ENCODE measurements around the gene REPIN1.

DNA sequence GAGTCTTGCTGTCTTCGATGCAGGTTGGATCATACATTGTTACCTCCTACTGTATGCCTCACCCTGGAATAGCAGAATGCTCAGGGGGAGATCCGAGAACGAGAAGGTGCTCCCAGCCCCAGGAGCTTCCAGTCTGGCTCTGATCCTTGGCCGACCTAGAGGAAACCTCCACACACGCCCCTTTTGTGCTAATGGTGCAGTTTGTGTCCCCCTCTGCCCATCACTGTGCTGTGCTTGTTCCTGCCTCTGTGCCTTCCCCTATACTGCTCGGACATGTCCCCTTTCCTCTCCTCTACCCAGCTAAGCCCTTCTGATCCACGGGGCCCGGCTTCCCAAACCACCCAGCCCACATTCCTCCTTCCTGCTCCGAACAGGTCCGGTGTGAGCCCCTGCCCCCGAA lies 43.0 kb downstream of the REPIN1 start:
- no peak for TF ChIP-seq POLR2A (IDR thresholded peaks at IDR 0.05)
- TF ChIP-seq, protein P1, sequence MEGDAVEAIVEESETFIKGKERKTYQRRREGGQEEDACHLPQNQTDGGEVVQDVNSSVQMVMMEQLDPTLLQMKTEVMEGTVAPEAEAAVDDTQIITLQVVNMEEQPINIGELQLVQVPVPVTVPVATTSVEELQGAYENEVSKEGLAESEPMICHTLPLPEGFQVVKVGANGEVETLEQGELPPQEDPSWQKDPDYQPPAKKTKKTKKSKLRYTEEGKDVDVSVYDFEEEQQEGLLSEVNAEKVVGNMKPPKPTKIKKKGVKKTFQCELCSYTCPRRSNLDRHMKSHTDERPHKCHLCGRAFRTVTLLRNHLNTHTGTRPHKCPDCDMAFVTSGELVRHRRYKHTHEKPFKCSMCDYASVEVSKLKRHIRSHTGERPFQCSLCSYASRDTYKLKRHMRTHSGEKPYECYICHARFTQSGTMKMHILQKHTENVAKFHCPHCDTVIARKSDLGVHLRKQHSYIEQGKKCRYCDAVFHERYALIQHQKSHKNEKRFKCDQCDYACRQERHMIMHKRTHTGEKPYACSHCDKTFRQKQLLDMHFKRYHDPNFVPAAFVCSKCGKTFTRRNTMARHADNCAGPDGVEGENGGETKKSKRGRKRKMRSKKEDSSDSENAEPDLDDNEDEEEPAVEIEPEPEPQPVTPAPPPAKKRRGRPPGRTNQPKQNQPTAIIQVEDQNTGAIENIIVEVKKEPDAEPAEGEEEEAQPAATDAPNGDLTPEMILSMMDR (IDR thresholded peaks at IDR 0.05): no peak

Measured in adrenal gland (tissue), 5 donors.